Measurements from ENCODE around the gene CNST.
"Not testable (repeated sequence)": the region's sequence is repeated elsewhere in the genome, so short reads cannot be mapped to it uniquely, and the experiment has no call there.

Gene CNST

DNA sequence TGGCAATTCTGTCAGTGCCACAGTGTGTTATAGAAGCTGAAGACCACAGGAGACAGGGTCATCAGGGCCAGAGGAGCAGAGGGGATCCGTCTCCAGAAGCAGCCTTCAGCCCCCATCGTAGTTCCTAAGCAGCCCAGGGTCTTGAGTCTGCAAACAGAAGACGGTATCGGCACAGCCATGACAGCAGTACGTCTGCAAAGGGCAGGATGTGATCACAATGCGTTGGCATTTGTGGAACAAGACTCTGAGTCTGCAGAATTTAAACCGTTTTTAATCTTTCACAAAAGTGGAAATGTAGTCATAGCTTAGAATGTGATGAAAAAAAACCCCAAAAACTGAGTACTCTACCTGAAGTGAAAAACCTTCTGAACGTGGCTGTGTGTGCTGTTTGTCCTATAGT lies 113.9 kb downstream of the CNST start:
- no peaks in the 10 kb centered on the region for H3K9me3 ChIP-seq (ENCODE audit: insufficient read depth, low read depth, low read length)
- no peak overlapping the region for H3K27ac ChIP-seq (ENCODE audit: low read depth, low read length)
- no peaks in the 10 kb centered on the region for H3K36me3 ChIP-seq (ENCODE audit: insufficient read depth, low read length)
- 92% methylated on average over 8 of the region's 8 CpGs for WGBS
- no peaks in the 10 kb centered on the region for H3K4me1 ChIP-seq (ENCODE audit: insufficient read depth, low read length)
- H3K27me3 ChIP-seq (ENCODE audit: insufficient read depth, low read length): no peaks in the 10 kb centered on the region
- H3K4me3 ChIP-seq (ENCODE audit: low read length): no peak overlapping the region
- no peak overlapping the region for H3K9ac ChIP-seq (ENCODE audit: low read depth, low read length)

DNA sequence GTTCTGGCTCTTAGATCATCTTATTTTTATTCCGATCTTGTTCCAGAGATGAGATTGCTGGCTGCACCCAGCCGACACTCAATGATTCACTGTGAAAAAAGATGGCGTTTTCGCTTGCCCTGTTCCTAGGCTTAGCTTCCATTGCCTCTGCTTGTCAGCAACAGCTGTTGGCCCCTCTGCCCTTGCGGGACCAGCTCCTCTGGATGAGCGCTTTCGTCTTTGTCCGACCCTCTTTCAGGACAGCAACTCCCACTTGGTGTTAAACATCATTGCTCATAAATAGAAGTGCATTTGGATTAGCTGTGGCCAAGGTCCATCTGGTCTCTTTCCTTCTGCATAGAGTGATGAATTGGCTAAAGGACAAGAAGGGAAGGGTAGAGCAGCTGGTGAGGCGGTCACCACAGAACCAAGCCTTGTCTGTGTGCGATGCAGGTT lies 114.5 kb downstream of the CNST start:
- Histone ChIP-seq H3K9ac (ENCODE audit: low read depth, low read length) (no peak overlapping the region), H3K27me3 (ENCODE audit: insufficient read depth, low read length) (no peaks in the 10 kb centered on the region), H3K27ac (ENCODE audit: low read depth, low read length) (no peak overlapping the region), H3K4me3 (ENCODE audit: low read length) (no peak overlapping the region), H3K4me1 (ENCODE audit: insufficient read depth, low read length) (no peaks in the 10 kb centered on the region), H3K9me3 (ENCODE audit: insufficient read depth, low read depth, low read length) (no peaks in the 10 kb centered on the region), H3K36me3 (ENCODE audit: insufficient read depth, low read length) (no peaks in the 10 kb centered on the region)
- WGBS: 95% methylated on average over 10 of the region's 10 CpGs

DNA sequence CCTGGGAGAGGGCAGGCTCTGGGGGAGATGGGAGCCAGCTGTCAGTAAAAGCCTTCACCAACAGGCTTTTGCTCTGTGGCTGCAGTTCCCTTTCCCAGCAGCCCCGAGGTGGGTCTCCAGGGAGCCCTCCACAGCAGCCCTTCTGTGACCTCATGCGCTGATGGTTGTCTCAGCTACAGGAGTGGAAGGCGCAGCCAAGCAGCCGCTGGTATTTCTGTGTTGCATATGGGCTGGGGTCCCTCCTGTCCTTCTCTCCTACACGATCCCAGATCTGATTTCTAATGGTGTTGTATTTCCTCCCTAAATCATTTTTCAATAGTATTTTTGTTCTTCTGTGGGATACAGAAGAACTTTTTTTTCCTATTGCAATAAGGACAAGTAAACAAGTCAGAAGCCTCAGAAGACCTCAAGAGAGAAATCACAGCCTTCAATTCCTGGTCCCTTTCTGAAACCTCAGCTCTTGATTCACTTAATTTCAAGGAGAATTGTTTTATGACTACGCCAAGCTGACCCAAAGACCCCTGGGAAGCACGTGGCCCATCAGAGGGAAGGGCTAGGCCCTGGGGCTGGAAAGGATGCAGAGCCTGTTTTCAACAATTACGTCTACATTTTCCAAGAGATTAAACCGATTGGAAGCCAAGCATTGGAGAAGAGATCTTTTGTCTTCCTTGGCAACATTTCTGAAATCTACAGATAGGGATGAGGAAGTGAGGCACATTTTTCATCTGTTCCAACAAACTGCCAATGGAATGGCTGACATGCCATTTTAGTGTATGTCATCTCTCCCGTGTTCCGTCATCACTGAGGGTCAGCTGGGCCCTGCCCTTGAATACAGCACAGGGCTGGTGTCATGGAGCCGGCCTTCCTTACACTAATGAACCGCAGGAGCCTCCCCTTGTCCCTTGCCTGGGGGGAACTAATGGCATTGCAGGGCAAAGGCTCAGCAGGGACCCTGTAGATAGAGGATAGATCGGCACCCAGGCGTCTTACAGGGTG lies 115.9 kb downstream of the CNST start:
- H3K36me3 ChIP-seq (ENCODE audit: insufficient read depth, low read length): no peaks in the 10 kb centered on the region
- H3K9ac ChIP-seq (ENCODE audit: low read depth, low read length): no peak overlapping the region
- 92% methylated on average over 14 of the region's 15 CpGs for WGBS
- H3K27me3 ChIP-seq (ENCODE audit: insufficient read depth, low read length): no peaks in the 10 kb centered on the region
- H3K27ac ChIP-seq (ENCODE audit: low read depth, low read length): no peak overlapping the region
- no peak overlapping the region for H3K4me3 ChIP-seq (ENCODE audit: low read length)
- no peaks in the 10 kb centered on the region for H3K9me3 ChIP-seq (ENCODE audit: insufficient read depth, low read depth, low read length)
- H3K4me1 ChIP-seq (ENCODE audit: insufficient read depth, low read length): no peaks in the 10 kb centered on the region

DNA sequence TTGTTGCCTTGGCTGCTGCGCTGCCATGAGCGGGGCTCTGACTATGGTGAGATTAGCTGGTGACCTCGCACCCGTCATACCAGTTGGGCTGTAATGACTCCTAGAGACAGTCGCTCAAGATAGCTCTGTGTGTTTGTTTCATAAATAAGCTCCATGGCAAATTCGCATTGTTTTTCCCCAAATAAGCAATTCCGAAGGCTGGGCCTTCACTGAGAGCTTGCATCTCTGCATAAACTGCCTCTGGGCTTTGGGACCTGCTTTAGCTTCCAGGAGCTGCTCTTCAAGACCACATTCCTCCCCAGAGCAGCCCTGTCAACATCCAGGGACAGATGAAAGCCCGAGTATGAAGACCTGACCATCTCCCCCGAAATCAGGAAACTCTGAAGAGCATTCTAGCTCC lies 117.3 kb downstream of the CNST start:
- 94% methylated on average over 9 of the region's 9 CpGs for WGBS
- H3K27ac ChIP-seq (ENCODE audit: low read depth, low read length): no peak overlapping the region

DNA sequence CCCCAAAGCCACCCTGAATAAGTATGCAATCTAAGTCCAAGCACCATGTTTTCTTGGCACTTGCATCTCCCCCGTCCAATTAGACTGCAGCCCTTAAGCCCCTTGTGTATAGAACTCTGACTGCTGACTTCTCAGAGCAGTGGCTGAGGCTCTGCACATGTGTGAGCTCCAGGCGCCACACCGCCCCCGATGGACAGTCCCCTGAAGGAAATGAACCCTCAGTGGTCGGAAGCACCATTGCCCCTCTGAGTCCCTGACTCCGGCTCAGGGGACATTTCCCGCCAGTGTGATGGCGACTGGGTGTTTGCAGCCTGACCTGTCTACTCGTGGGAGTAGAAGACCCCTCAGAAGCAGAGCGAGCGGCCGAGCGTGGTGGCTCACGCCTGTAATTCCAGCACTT lies 120.7 kb downstream of the CNST start:
- no peak overlapping the region for H3K27ac ChIP-seq (ENCODE audit: low read depth, low read length)
- WGBS: 88% methylated on average over 14 of the region's 14 CpGs
- no peaks in the 10 kb centered on the region for H3K27me3 ChIP-seq (ENCODE audit: insufficient read depth, low read length)
- no peaks in the 10 kb centered on the region for H3K36me3 ChIP-seq (ENCODE audit: insufficient read depth, low read length)
- H3K4me3 ChIP-seq (ENCODE audit: low read length): no peak overlapping the region
- H3K4me1 ChIP-seq (ENCODE audit: insufficient read depth, low read length): no peaks in the 10 kb centered on the region
- H3K9ac ChIP-seq (ENCODE audit: low read depth, low read length): no peak overlapping the region
- H3K9me3 ChIP-seq (ENCODE audit: insufficient read depth, low read depth, low read length): no peaks in the 10 kb centered on the region

More for the DNA sequence above, 117.3 kb downstream of the CNST start:
- Histone ChIP-seq H3K9me3 (ENCODE audit: insufficient read depth, low read depth, low read length) (no peaks in the 10 kb centered on the region), H3K27me3 (ENCODE audit: insufficient read depth, low read length) (no peaks in the 10 kb centered on the region), H3K9ac (ENCODE audit: low read depth, low read length) (no peak overlapping the region), H3K4me3 (ENCODE audit: low read length) (no peak overlapping the region), H3K36me3 (ENCODE audit: insufficient read depth, low read length) (no peaks in the 10 kb centered on the region), H3K4me1 (ENCODE audit: insufficient read depth, low read length) (no peaks in the 10 kb centered on the region)

DNA sequence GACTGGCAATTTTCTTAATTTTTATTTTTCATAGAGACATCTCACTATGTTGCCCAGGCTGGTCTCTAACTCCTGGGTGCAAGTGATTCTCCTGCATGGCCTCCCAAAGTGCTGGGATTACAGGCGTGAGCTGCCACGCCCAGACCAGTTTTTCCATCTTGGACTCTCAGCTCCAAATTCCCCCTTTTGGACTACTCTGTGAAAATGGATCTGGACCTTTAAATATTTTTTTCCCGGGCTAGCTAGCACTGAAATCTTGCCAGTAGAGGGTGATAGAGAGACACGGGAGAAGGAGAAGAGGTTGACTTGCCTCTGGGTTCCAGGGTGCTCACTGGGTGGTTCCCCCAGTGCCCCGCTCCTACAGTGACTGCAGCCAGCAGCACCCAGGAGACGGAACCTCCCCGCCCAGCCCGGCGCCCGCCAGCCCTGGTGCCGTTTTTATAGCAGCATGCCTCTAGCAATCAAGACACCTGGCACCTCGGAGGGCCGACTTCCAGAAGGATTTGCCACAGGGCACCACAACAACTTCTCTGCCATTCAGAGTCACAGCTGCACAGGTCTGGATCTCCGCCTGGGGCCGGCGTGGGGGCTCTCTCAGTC lies 123.3 kb downstream of the CNST start:
- no peak overlapping the region for H3K4me3 ChIP-seq (ENCODE audit: low read length)
- no peak overlapping the region for H3K27ac ChIP-seq (ENCODE audit: low read depth, low read length)
- 44% methylated on average over 16 of the region's 16 CpGs for WGBS

DNA sequence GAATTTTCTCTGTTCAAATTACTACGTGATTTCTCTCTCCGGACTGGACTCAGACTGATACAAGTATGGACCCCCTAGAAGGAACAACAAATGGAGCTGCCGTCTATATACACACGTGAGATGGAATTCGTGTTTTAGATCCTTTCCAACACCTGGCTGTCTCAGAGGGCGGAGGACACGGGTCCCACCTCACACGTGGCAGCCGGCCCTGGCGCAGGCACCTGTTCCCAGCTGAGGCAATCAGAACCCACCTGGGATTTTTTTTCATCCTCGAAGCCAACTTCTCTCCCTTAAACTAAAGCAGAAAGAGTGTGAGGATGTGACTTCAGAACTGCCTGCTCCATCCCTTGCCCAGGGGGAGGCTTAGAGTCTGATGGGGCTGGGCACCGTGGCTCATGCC lies 123.8 kb downstream of the CNST start:
- H3K4me3 ChIP-seq (ENCODE audit: low read length): no peak overlapping the region
- no peaks in the 10 kb centered on the region for H3K4me1 ChIP-seq (ENCODE audit: insufficient read depth, low read length)
- no peaks in the 10 kb centered on the region for H3K36me3 ChIP-seq (ENCODE audit: insufficient read depth, low read length)
- WGBS: 93% methylated on average over 11 of the region's 12 CpGs
- H3K27ac ChIP-seq (ENCODE audit: low read depth, low read length): no peak overlapping the region
- peaks cover 16% of the 10 kb centered on the region for H3K9me3 ChIP-seq (ENCODE audit: insufficient read depth, low read depth, low read length)
- no peak overlapping the region for H3K9ac ChIP-seq (ENCODE audit: low read depth, low read length)
- H3K27me3 ChIP-seq (ENCODE audit: insufficient read depth, low read length): no peaks in the 10 kb centered on the region

More for the DNA sequence above, 123.3 kb downstream of the CNST start:
- Histone ChIP-seq H3K4me1 (ENCODE audit: insufficient read depth, low read length) (no peaks in the 10 kb centered on the region), H3K9ac (ENCODE audit: low read depth, low read length) (no peak overlapping the region), H3K9me3 (ENCODE audit: insufficient read depth, low read depth, low read length) (peaks cover 11% of the 10 kb centered on the region), H3K27me3 (ENCODE audit: insufficient read depth, low read length) (no peaks in the 10 kb centered on the region), H3K36me3 (ENCODE audit: insufficient read depth, low read length) (no peaks in the 10 kb centered on the region)

DNA sequence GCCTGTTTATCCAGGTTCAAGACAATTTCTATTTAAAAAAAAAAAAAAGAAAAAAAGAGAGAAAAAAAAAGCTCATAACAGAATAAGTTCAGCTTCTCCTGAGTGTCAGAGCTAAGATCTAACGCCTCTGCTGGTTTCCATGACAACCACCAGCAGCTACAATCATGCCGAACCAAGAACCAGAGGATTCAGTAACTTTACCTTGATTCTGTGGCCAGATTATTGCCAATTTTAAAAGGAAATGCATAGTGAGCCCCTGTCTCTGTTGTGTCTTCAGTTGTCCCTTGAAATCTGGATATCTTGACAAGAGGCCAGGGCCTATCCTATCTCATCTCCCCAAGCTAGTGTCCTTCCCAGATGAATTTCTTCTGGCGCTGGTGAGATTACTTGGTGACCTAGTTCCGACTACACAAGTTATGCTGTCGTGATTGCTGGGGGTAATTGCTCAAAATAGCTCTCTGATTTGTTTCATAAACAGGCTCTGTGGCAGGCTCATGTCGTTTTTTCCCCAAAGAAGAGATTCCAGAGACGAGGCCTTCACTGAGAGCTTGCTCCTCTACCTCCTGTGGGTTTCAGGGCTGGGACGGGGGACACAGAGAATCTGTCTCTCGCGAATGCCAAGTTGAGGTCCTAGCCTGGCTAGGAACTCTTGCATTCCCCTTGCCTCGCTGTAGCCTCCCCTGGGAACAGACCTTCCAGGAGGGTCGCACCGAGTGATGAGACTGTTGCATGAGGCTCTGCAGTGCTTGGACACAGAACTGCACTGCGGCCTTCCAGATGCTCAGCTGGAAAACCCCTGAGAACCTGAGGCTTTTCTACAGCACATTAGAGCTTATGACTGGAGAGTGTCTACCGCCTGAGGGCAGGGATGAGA lies 125.6 kb downstream of the CNST start:
- 76% methylated on average over 15 of the region's 15 CpGs for WGBS
- Histone ChIP-seq H3K36me3 (ENCODE audit: insufficient read depth, low read length) (no peaks in the 10 kb centered on the region), H3K9me3 (ENCODE audit: insufficient read depth, low read depth, low read length) (peaks cover 16% of the 10 kb centered on the region), H3K4me1 (ENCODE audit: insufficient read depth, low read length) (no peaks in the 10 kb centered on the region), H3K27me3 (ENCODE audit: insufficient read depth, low read length) (no peaks in the 10 kb centered on the region), H3K4me3 (ENCODE audit: low read length) (no peak overlapping the region), H3K27ac (ENCODE audit: low read depth, low read length) (no peak overlapping the region), H3K9ac (ENCODE audit: low read depth, low read length) (no peak overlapping the region)

DNA sequence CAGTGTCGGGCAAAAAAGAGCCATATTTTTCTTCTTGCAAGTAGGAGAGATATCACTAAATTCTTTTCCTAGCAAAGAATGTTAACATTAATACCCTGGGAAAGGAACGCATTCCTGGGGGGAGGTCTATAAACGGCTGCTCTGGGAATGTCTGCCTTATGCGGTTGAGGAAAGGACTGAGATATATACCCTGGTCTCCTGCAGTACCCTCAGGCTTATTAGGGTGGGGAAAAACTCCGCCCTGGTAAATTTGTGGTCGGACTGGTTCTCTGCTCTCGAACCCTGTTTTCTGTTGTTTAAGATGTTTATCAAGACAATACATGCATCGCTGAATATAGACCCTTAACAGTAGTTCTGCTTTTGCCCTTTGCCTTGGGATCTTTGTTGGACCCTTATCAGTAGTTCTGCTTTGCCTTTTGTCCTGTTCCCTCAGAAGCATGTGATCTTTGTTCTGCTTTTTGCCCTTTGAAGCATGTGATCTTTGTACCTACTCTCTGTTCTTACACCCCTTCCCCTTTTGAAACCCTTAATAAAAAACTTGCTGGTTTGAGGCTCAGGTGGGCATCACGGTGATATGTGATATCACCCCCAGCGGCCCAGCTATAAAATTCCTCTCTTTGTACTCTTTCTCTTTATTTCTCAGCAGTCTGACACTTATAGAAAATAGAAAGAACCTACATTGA lies 128.1 kb downstream of the CNST start:
- H3K36me3 ChIP-seq (ENCODE audit: insufficient read depth, low read length); H3K4me1 ChIP-seq (ENCODE audit: insufficient read depth, low read length); H3K9ac ChIP-seq (ENCODE audit: low read depth, low read length); H3K4me3 ChIP-seq (ENCODE audit: low read length); H3K27ac ChIP-seq (ENCODE audit: low read depth, low read length); H3K27me3 ChIP-seq (ENCODE audit: insufficient read depth, low read length): not testable (repeated sequence)
- peaks cover 16% of the 10 kb centered on the region for H3K9me3 ChIP-seq (ENCODE audit: insufficient read depth, low read depth, low read length)
- 95% methylated on average over 10 of the region's 10 CpGs for WGBS

DNA sequence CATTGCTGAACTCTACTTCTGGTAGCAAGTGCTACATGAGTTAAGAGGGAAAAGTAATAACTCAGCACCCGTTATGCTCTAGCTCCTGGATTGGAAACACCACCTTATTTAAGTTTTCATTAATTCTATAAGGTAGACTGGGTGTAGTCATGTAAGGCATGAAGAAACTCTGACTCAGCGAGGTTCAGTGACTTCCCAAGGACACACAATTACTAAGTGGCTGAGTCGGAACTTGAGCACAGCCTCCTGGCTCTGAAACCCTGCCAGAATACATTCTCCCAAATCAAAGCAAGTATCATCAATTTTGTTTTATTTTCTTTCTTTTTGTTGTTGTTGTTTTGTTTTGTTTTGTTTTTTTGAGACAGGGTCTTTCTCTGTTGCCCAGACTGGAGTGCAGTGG lies 128.9 kb downstream of the CNST start:
- Histone ChIP-seq H3K4me3 (ENCODE audit: low read length) (no peak overlapping the region), H3K4me1 (ENCODE audit: insufficient read depth, low read length) (no peaks in the 10 kb centered on the region), H3K36me3 (ENCODE audit: insufficient read depth, low read length) (no peaks in the 10 kb centered on the region), H3K27me3 (ENCODE audit: insufficient read depth, low read length) (no peaks in the 10 kb centered on the region), H3K9me3 (ENCODE audit: insufficient read depth, low read depth, low read length) (peaks cover 16% of the 10 kb centered on the region), H3K9ac (ENCODE audit: low read depth, low read length) (no peak overlapping the region), H3K27ac (ENCODE audit: low read depth, low read length) (no peak overlapping the region)
- 93% methylated on average over 2 of the region's 3 CpGs for WGBS

Measured in HUES64 (cell line).